CD4-positive, alpha-beta T cell treated with Interleukin-6 for 4 hours (primary cell): ENCODE data around the gene SNTG2.
"Not testable (repeated sequence)": the region's sequence is repeated elsewhere in the genome, so short reads cannot be mapped to it uniquely, and the experiment has no call there.

Source experiments
- DNase-seq: peaks from one replicate; pipeline ENCODE4 v3.0.0-alpha.2; 2020; ENCODE audit warnings: mixed read lengths

The SNTG2 gene

DNA sequence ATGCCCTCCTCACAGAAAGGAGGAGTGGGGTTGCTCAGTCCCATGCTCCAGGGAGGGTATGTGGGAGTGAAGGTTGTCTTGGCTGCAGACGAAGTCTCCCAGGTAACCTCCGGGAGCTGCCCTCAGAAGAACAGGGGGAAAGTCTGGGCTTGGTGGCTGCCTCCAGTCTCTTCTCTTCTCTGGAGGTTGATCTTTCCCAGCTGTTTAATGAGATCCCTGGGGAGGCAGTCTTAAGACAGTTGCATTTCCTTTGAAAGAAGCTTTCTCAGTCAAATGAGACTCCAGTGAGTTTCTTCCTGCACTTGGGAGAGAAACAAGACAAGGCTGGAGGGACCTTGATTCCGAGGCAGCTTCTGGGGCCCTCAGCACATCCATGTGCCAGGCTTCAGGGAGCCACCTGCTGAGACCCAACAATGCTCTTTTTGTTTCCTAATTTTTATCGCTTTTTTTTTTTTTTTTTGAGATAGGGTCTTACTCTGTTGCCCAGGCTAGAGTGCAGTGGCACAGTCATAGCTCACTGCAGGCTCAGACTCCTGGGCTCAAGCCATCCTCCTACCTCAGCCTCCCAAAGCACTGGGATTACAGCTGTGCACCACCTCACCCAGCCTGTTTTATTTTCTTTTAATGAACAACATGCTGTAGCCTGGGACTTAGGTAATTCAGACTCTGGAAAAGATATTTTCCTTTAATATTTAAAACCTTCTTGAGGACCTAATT, 390.9 kb downstream of the SNTG2 start:
- DNase-seq: no peak

DNA sequence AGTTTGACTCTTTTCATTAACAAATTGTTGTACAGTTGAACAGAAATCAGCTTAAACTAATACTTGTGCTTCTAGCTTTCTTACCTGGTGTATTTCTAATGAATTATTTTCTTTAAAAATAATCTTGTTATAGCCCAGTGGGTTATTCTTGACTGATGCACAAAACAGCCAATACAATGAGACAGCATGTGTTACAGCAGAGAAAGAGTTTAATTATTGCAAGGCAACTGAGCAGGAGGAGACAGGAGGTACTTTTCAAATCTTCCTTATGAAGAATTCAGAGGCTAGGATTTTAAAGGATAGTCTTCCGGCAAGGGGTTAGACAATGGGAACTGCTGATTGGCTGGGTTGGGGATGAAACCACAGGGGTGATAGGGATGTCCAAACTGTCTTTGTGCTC, 398.1 kb downstream of the SNTG2 start:
- no peak for DNase-seq

DNA sequence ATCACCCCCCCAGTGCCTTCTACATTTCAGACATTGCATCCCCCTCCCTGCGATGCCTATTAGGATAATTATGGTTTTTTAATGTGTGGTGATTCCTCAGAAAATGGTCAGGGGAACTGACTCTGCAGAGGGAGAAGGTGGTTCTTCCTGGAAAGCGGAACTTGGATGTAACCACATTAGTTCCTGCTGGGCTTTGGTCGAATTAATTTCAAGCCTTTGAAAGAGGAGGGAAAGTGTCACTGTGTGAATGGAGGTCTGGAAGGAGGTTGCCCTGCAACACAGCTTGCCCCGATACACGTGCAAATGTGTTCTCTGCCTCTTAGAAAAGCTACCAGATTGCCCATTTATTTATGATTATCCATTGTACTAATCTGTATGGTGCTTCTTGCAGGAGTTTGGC, 399.5 kb downstream of the SNTG2 start:
- no peak for DNase-seq

DNA sequence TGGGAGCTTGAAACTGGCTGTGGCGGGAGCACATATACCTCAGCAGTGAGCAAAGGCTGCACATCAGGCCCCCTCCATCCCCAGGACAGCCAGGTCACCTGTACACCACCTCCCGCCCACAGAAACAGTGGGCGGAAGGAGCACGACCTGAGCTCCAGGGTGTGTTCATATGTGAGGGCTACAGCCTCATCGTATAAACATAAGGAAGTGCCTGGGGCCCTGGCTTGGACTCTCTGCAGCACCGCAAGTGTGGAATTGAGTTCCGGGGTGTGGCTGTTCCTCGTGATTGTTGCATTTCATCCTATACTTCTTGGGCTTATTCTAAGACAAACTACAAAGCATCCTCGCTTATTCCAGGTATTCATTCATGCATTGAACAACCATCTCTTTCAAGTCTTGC, 402.5 kb downstream of the SNTG2 start:
- no peak for DNase-seq

DNA sequence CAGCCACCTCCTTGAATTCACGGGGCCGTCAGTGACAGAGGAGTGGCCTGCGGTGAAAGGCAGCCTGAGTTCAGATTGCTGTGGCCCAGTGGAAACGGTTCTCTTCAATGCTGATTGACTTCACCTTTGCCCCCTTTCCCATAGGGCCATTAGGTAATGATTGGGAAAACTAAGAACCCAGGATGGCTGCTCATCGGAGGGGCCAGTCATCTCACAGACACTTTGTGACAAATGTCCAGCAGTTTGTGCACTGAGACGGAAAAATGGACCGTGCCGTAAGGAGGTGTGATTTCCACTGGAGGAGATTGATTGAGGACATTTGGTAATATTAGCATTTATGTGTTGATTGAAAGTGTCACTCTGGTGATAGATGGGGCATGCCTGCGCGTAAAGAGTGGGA, 402.9 kb downstream of the SNTG2 start:
- no peak for DNase-seq

DNA sequence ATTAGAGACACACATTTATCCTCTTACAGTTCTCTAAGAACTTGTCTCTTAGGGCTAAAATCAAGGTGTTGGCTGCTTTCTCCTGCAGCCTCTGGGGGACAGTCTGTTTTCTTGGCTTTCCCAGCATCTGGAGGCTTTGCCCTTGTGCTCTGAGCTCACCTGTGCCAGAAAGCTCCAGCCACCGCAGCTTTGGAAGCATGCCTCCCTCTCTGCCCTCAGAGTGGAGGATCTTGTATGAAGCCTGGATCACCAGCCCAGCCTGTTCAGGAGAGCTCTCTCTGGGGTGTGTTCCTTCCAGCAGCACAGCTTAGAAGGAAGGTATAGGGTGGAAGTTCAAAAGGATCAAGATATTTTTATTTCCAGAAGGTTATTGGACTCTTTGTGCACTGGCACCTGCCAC, 409.5 kb downstream of the SNTG2 start:
- DNase-seq: no peak

DNA sequence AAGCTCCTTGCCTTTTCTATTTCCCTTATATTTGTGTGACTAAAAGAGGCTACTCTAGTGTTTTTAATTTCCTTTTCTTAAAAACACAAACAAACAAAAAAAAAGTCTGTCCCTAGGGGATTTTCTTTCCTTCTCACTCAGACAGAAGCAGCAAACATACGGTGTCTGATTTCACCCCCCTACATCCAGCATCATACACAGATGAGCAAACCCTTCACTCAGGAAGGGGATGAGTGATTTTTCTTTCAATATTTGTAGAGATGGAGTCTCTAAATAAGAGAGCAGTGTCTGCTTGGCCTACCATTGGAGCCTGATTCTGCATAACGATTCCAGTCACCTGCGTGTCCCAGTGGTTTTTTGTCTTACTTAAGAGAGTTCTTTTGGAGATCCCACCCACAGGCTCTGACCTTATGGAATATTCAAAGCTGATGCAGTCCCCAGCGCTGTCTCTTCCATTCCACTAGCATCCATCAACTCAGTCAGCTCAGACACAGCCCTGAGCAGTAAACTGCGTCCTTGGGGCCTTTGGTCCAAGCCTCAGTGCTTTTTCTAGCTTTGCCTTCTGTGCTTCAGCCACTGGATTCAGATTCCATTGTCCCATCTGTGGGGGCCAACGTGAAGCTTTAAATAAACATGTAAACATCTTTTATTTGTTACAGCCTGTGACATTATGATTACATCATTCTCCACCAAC, 410.1 kb downstream of the SNTG2 start:
- no peak for DNase-seq

DNA sequence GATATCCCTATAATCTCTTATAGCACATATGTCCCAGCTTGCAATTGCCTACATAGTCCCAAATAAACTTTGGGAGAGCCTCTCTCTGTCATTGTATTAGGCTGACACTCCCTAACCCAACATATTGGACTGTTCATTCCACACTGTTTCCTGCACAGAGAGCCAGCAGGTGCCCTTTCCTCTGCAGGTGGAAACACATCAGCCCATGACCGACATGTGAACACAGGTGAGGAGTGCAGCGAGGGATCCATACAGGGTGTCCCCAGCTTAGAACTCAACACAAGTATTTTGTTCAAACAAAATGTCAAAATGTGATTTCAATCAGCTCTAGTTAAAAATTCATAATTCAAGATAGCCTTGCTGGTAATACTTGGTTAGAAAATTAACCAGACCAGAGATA, 412.7 kb downstream of the SNTG2 start:
- DNase-seq: no peak

DNA sequence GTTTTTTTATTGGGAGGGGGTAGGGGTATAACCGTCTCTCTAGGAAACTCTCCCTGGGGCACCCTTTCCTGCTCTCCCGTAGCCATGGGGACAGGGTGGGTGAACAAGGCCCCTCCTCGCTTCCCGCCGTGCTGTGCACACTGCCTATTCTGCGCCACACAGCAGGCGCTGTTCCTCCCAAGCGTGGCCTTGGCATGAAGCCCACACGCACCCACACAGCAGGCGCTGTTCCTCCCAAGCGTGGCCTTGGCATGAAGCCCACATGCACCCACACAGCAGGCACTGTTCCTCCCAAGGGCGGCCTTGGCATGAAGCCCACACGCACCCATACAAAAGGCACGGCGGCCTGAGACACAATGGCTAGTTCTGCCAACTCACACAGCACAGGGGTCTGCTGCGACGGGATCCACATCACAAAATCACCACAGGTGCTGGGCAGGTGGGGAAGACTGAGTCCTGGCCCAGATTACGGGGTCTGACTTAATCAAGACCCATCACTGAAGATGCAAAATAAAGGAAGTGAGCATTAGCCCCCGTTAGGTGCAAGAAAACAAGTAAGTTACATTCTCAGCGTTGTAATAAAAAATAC, 416.0 kb downstream of the SNTG2 start:
- peak; percentile 38 for DNase-seq

DNA sequence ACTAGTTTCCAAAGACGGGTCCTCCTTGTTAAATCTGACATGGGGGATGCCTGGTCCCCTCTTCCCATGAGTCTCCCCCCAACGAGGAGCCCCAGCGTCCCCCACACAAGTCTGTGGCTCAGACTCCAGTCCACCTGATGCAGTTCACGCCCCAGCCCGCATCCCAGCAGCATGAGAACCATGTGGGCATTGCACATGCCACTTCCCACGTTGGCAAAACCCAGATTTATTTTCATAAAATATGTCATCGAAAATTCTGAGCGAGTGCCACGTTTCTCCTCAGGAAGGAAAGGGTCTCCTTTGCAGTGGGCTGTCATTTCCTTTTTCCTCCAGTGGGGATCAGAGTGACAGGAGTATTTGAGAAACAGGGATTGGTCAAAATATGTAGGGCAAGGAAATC, 417.0 kb downstream of the SNTG2 start:
- no peak for DNase-seq

DNA sequence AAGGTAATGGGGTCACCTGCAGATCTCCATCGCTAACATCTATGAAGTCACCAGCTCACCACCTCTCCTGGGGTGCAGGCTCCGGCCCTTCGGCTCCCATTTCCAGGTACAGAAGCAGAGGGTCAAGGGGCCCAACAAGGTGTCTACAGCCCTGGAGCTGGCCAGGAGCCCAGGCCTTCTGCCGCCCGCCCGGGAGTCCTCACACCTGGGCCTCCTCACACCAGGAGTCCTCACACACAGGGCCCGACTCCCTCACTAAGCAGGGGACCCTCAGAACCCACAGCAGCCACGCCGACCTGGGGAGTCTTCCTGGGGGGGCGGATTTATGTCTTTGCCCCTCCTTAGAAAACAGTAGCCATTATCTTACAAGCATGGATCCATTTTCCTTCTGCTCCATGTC, 419.3 kb downstream of the SNTG2 start:
- DNase-seq: no peak

DNA sequence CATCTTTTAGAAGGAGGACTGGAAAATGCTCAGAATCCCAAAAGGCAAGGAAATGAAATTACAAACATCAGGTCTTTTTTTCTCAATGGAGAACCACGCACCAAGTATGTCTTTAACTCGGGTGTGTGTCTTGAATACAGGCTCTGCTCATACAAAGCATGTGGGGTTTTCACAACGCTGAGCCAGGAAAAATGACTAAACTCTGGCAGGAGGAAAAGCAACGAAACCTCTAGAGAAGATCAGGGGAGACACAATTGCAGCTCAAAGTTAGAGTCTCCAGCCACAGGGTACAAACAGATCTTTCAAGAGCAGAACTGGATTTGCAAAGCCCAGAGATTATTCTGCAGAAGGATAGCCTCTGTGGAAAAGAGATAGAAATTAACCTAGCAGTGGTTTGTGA, 419.8 kb downstream of the SNTG2 start:
- no peak for DNase-seq

DNA sequence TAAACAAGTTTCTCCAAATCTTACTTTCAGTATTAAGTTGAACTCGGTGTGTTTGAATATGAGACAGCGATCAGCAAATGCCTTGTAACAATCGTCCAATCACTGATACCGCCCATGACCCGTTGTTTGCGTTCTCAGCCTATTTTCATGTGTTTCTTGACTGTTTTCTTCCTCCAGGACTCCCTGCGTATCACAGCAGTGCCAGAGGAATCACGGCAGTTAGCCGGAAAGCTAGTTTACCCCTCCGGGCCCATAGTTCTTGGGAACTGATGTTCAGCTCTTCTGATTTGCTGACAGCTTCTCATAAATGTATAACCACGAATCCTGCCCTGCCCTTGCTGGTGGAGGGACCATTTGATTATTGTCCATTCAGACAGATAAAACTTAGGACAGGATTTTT, 420.4 kb downstream of the SNTG2 start:
- DNase-seq: no peak

DNA sequence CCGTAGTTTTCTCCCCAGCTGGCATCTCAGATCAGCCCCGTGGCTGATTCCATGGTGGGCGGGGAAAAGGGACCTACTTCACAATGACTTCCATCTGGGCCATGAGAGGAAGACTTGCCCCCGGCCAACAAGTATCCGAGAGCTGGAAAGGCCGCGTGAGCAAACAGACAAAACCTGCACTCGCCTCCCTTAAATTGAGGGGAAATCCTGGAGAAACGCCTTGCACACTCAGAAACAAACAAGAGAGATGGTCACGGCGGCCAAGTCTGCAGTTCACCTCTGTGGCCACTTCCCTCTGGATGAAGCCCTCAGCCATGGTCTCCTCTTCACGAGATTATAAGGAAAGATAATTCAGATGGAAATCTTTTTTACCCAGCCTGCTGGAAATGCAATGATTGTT, 423.2 kb downstream of the SNTG2 start:
- no peak for DNase-seq

DNA sequence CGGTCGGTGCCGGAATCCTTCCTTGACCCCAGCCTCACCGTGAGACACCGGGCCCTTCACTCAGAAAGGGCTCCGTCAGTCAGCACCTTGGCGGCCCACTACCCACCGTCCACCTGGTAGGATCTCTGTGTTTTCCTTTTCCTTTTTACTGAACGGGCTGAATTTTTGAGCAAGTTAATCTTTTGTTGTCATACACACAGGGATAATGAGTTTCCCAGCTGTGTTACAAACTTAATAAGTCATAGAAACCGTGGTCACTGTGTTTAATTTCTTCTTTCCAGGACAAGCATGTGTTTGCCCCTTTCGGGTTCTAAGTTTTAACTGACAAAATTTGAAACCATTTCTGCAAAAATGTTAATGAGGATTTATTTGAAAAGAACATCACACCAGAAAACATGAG, 423.6 kb downstream of the SNTG2 start:
- DNase-seq: no peak

DNA sequence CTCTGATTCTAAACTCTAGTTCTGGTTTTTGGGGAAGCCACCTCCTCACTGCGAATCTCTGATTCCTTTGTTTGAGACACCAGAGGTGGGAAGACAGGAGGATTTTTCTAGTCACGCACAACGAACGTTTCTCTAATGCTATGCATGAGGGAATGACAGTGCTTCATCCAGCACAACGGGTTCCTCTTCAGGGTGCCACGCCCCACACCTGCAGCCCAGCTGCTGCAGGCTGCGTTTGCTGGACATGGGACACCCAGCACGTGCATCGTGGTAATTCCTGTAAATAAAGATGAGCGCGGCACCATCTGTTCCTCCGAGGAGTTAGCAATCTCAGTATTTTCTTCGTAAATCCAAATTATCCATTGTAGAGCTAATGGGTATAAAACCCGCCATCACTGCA, 425.1 kb downstream of the SNTG2 start:
- DNase-seq: no peak

DNA sequence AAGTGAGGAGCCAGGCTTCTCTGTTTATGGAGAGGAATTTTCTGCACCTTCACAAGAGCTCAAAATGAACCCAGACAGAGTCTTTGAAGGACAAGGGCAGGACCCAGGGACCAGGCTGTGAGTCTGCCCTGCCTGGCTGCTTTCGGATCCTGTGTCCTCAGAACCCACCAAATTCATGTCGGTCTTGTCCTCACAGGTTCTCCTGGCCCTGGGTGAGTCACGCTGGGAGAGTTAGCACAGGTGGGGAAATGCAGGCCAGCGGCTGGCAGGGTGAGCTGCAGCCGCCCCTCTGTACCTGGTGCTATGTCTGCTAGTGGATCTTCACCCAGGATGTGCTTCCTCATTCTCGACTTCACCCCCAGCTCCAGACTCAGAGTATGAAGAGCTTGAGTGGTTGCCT, 426.8 kb downstream of the SNTG2 start:
- no peak for DNase-seq

DNA sequence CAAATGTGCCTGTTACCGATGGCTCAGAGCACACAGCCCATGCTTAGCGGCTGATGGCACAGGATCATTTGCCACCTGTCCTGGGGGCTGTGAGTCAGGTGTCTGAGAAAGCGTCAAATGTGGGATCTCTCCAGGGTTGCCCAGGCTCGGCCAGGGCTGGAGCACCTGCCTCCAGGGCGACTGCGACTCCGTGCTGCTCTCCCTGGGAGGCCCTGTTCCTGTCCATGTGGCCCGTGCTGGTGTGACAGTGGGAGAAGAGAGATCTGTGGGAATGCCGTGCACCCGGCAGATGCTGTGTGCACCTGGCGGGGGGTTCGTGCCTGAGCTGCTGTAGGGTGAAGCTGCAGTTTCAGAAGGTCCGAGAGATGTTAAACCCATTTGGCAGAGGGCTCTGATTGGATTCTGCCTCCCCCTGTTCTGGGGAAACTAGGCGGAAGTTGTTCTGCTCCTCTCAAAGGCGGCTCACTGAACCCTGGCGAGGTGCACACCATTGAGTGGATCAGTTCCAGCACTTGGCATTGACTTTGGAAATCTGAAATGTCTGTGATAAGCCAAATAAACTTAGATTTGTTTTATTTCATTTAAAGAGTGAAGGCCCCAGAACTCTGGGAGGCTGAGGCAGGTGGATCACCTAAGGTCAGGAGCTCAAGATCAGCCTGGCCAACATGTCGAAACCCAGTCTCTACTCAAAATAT, 428.0 kb downstream of the SNTG2 start:
- DNase-seq: no peak

DNA sequence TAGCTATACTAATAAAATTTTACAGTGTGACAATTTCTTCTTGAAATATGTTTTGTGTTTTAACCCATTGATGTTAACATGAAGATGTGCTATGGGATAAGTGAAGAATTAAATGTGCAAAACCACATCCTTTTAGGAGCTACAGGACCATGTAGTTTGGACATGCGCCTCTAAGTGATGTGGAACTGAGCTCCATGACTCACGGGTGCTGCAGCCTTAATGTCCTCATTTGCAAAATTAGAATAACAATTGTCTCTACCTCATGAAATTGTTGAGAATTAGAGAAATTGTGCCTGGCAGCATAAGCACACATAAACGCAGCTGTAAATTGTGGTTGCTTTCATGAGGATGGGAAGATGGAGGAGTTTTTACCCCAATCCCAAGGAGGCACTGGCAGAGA, 431.0 kb downstream of the SNTG2 start:
- no peak for DNase-seq

DNA sequence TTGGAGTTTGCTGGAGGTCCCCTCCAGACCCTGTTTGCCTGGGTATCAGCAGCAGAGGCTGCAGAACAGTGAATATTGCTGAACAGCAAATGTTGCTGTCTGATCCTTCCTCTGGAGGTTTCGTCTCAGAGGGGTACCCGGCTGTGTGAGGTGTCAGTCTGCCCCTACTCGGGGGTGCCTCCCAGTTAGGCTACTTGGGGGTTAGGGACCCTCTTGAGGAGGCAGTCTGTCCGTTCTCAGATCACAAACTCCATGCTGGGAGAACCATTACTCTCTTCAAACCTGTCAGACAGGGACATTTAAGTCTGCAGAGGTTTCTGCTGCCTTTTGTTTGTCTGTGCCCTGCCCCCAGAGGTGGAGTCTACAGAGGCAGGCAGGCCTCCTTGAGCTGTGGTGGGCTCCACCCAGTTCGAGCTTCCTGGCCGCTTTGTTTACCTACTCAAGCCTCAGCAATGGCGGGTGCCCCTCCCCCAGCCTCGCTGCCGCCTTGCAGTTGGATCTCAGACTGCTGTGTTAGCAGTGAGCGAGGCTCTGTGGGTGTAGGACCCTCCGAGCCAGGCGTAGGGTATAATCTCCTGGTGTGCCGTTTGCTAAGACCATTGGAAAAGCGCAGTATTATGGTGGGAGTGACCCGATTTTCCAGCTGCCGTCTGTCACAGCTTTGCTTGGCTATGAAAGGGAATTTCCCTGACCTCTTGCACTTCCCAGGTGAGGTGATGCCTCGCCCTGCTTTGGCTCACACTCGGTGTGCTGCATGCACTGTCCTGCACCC, 437.5 kb downstream of the SNTG2 start:
- DNase-seq: not testable (repeated sequence)

DNA sequence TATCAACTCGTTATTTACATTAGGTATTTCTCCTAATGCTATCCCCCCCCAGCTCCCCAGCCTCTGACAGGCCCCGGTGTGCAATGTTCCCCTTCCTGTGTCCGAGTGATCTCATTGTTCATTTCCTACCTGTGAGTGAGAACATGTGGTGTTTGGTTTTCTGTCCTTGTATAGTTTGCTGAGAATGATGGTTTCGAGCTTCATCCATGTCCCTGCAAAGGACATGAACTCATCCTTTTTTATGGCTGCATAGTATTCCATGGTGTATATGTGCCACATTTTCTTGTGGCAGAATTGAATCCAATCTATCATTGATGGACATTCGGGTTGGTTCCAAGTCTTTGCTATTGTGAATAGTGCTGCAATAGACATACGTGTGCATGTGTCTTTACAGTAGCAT, 439.5 kb downstream of the SNTG2 start:
- DNase-seq: not testable (repeated sequence)

DNA sequence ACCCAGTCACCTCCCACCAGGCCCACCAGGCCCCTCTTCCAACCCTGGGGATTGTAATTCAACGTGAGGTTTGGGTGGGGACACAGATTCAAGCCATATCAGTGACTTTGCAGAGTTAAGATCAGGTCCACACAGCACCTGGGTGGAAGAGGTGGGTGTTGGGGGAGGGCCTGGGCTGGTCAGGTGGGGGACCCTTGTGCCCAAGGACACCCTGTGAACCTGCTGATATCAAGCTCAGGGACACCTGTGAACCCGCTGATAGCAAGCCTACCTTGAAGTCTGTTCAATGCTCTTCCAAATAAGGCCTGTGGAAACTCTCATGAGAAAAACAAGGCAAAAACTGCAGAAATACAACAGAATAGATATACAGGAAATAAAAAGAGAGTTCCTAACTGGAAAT, 442.7 kb downstream of the SNTG2 start:
- DNase-seq: no peak
